Right lobe of liver (tissue), 4 donors: ENCODE measurements around the gene NAPA.
"Not testable (repeated sequence)": the region's sequence is repeated elsewhere in the genome, so short reads cannot be mapped to it uniquely, and the experiment has no call there.

Experiments
- CTCF ChIP-seq, 4 donors: fragments of 200-600 bp in 3 of 4; fragments of 450-650 bp in 1 of 4; IDR thresholded peaks; one replicate each; pipeline versions ENCODE4 v1.5.1 to v1.8.0; 2016 to 2022; ENCODE audit warnings: antibody characterized with exemption in 4 of 4, mild to moderate bottlenecking in 2 of 4
- POLR2A ChIP-seq: fragments of 450-650 bp; IDR thresholded peaks from one replicate; pipeline ENCODE4 v1.6.1; 2017; ENCODE audit warnings: antibody characterized with exemption, mild to moderate bottlenecking
- donor health status: DM: no; HTN: no; CAD: no.
- donor health status: DM: no; HTN: no; CAD: no.
- donor health status: DM: no; HTN: yes; CAD: no.

GRCh38 chr19:47486220-47486619, 28.6 kb downstream of the NAPA start:
- not testable (repeated sequence) for TF ChIP-seq CTCF (IDR thresholded peaks at IDR 0.05); POLR2A
